DOHH2 (cell line): ENCODE measurements around the gene IGFL1.

Source experiments
- H3F3A ChIP-seq: fragments of 200-600 bp; sonication (generic), shearing (Covaris generic); 2 replicates; pipeline ENCODE4 v1.6.0; 2016; ENCODE audit warnings: antibody characterized with exemption, mild to moderate bottlenecking; ENCODE audit not compliant: control insufficient read depth, insufficient read depth
- H3K27ac ChIP-seq: fragments of 200-600 bp; sonication (generic); 2 replicates; pipeline ENCODE4 v1.5.1; 2014; ENCODE audit warnings: low read depth, mild to moderate bottlenecking, low read length, moderate library complexity
- H3K27me3 ChIP-seq: fragments of 200-600 bp; sonication (generic); 2 replicates; pipeline ENCODE4 v1.6.1; 2014; ENCODE audit warnings: mild to moderate bottlenecking, low read length, mixed read lengths; ENCODE audit not compliant: control insufficient read depth
- H3K36me3 ChIP-seq: fragments of 200-600 bp; sonication (generic); 2 replicates; pipeline ENCODE4 v1.6.1; 2014; ENCODE audit warnings: mild to moderate bottlenecking, low read length, moderate library complexity, mixed read lengths; ENCODE audit not compliant: control insufficient read depth
- H3K4me1 ChIP-seq: fragments of 200-600 bp; sonication (generic); 2 replicates; pipeline ENCODE4 v1.6.1; 2014; ENCODE audit warnings: mild to moderate bottlenecking, low read length, mixed read lengths; ENCODE audit not compliant: control insufficient read depth
- H3K4me2 ChIP-seq: fragments of 200-600 bp; sonication (generic); 2 replicates; pipeline ENCODE4 v1.6.0; 2014; ENCODE audit warnings: mild to moderate bottlenecking, low read length, moderate library complexity
- H3K4me3 ChIP-seq: fragments of 200-600 bp; sonication (generic); 2 replicates; pipeline ENCODE4 v1.5.1; 2014; ENCODE audit warnings: mild to moderate bottlenecking, low read length, mixed read lengths
- H3K79me2 ChIP-seq: fragments of 200-600 bp; sonication (generic); 2 replicates; pipeline ENCODE4 v1.6.1; 2014; ENCODE audit warnings: mild to moderate bottlenecking, low read length, mixed read lengths; ENCODE audit not compliant: control insufficient read depth
- H3K9me2 ChIP-seq: fragments of 200-600 bp; sonication (generic); replicated peaks from 2 replicates; pipeline ENCODE4 v1.6.1; 2014; ENCODE audit warnings: mild to moderate bottlenecking, low read length, mixed read lengths; ENCODE audit not compliant: control insufficient read depth
- H3K9me3 ChIP-seq: fragments of 200-600 bp; sonication (generic); 2 replicates; pipeline ENCODE4 v1.6.1; 2014; ENCODE audit warnings: antibody characterized with exemption, low read length, mixed read lengths; ENCODE audit not compliant: control insufficient read depth, insufficient read depth
- H4K20me1 ChIP-seq: fragments of 200-600 bp; sonication (generic); 2 replicates; pipeline ENCODE4 v1.6.0; 2014; ENCODE audit warnings: low read depth, mild to moderate bottlenecking, antibody characterized with exemption, low read length, moderate library complexity; ENCODE audit not compliant: control insufficient read depth, insufficient read depth
- EZH2phosphoT487 ChIP-seq: fragments of 200-600 bp; sonication (generic); IDR thresholded peaks from 2 replicates; pipeline ENCODE4 v1.6.1; 2017; ENCODE audit warnings: borderline replicate concordance, mild to moderate bottlenecking, antibody characterized with exemption, low read length, moderate library complexity, mixed read lengths
- TF ChIP-seq, protein P1 (sequence below): fragments of 200-600 bp; sonication (generic); IDR thresholded peaks from one replicate; pipeline ENCODE4 v1.5.1; 2014; ENCODE audit warnings: antibody characterized with exemption, mild to moderate bottlenecking, low read depth, low read length; ENCODE audit not compliant: poor library complexity, severe bottlenecking

IGFL1 gene

DNA sequence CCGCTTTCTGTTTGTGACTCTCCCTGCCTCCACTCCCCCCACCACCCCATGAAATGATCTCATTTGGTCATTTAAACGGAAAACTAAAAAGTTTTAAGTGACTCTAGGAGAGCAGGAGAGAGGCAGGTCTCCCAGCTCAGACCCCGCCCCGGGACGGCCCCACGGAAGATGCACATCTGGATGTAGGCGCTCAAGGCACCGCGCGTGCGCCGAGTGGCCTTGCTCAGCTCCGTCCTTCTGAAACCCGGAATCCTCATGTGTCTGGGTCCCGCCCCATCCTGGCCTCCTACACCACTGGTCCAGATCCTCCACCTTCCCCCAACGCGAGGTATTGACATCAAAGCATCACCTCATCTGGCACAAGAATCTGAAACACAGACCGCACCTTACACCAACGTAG is 15.7 kb upstream of the IGFL1 start:
- no peaks in the 10 kb centered on the region for H3K9me3 ChIP-seq
- H3K4me1 ChIP-seq, result no peaks in the 10 kb centered on the region
- TF ChIP-seq, protein P1, sequence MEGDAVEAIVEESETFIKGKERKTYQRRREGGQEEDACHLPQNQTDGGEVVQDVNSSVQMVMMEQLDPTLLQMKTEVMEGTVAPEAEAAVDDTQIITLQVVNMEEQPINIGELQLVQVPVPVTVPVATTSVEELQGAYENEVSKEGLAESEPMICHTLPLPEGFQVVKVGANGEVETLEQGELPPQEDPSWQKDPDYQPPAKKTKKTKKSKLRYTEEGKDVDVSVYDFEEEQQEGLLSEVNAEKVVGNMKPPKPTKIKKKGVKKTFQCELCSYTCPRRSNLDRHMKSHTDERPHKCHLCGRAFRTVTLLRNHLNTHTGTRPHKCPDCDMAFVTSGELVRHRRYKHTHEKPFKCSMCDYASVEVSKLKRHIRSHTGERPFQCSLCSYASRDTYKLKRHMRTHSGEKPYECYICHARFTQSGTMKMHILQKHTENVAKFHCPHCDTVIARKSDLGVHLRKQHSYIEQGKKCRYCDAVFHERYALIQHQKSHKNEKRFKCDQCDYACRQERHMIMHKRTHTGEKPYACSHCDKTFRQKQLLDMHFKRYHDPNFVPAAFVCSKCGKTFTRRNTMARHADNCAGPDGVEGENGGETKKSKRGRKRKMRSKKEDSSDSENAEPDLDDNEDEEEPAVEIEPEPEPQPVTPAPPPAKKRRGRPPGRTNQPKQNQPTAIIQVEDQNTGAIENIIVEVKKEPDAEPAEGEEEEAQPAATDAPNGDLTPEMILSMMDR, result no peak
- no peak for TF ChIP-seq EZH2phosphoT487
- H3K9me2 ChIP-seq, result no peaks in the 10 kb centered on the region
- H3K36me3 ChIP-seq, result no peaks in the 10 kb centered on the region
- H3K79me2 ChIP-seq, result no peaks in the 10 kb centered on the region
- no peak overlapping the region for H3K4me3 ChIP-seq
- H3K27me3 ChIP-seq, result no peaks in the 10 kb centered on the region
- H3K4me2 ChIP-seq, result no peak overlapping the region
- no peaks in the 10 kb centered on the region for H3F3A ChIP-seq
- H3K27ac ChIP-seq, result no peak overlapping the region
- H4K20me1 ChIP-seq, result no peaks in the 10 kb centered on the region

DNA sequence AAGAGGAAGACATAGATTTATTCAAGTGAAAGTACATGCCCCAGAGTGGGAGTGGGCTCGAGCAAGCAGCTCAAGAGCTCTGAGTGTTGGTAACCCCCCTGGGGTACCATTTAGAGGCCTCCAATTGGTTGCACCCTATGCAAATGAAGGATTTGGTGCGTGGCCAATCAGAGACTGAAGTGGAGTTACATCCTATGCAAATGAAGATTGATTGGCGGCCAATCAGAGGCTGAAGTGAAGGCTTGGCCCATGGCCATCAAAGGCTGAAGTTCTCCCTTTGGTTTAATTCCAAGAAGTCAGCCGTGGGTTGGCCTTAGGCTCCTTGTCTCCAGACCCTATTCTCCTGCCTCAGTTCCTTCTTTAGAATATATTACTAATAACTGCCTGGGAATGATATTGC is 12.9 kb upstream of the IGFL1 start:
- TF ChIP-seq EZH2phosphoT487, result no peak
- no peaks in the 10 kb centered on the region for H3K36me3 ChIP-seq
- no peaks in the 10 kb centered on the region for H3K27me3 ChIP-seq
- no peaks in the 10 kb centered on the region for H4K20me1 ChIP-seq
- H3K27ac ChIP-seq, result no peak overlapping the region
- H3K9me3 ChIP-seq, result no peaks in the 10 kb centered on the region
- H3K4me1 ChIP-seq, result no peaks in the 10 kb centered on the region
- no peaks in the 10 kb centered on the region for H3F3A ChIP-seq
- H3K79me2 ChIP-seq, result no peaks in the 10 kb centered on the region
- no peak overlapping the region for H3K4me3 ChIP-seq
- no peak overlapping the region for H3K4me2 ChIP-seq
- no peaks in the 10 kb centered on the region for H3K9me2 ChIP-seq

- Histone ChIP-seq H3K27ac (no peak overlapping the region), H3K79me2 (no peaks in the 10 kb centered on the region), H3K9me2 (no peaks in the 10 kb centered on the region), H4K20me1 (no peaks in the 10 kb centered on the region), H3F3A (no peaks in the 10 kb centered on the region), H3K4me1 (no peaks in the 10 kb centered on the region), H3K4me3 (no peak overlapping the region), H3K36me3 (no peaks in the 10 kb centered on the region), H3K9me3 (no peaks in the 10 kb centered on the region), H3K4me2 (no peak overlapping the region), H3K27me3 (no peaks in the 10 kb centered on the region)
- no peak for TF ChIP-seq EZH2phosphoT487
Measured at GRCh38 chr19:46217476-46217875, 12.1 kb upstream of the IGFL1 start.

GRCh38 chr19:46218160-46218559 is 11.4 kb upstream of the IGFL1 start:
- Histone ChIP-seq H3K4me3 (no peak overlapping the region), H3K79me2 (no peaks in the 10 kb centered on the region), H3K27me3 (no peaks in the 10 kb centered on the region), H3K27ac (no peak overlapping the region), H3K9me2 (no peaks in the 10 kb centered on the region), H4K20me1 (no peaks in the 10 kb centered on the region), H3K4me2 (no peak overlapping the region), H3K9me3 (no peaks in the 10 kb centered on the region), H3K36me3 (no peaks in the 10 kb centered on the region), H3K4me1 (no peaks in the 10 kb centered on the region), H3F3A (no peaks in the 10 kb centered on the region)
- TF ChIP-seq, protein P1, result no peak
- no peak for TF ChIP-seq EZH2phosphoT487
